ENCODE results near the gene DNAJC13. TPM values are rescaled to one million over a fixed set of nuclear protein-coding genes. Genes with fewer than 3 reads are reported as not detected.

Gene DNAJC13
- total and polyA plus RNA-seq, 4 donors = 38.1 to 82.2 (median 46.6) TPM

DNA sequence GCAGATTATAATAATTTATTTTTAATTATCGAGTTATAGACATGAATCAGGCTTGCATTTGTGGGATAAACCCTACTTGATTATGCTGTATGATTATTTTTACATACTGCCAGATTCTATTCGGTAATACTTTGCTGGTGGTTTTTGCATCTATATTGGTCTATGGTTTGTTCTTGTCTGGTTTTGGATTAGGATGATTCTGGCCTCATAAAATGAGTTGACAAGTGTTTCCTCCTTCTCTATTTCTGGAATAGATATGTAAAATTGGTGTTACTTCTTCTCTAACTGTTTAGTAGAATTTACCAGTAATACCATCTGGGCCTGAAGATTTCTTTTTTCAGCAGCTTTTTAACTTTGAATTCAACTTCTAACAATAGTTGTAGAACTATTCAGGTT, 146.8 kb downstream of the DNAJC13 start:
- no peak for DNase-seq (ENCODE audit: low read depth in 4 of 6, low spot score in 6 of 6)
- no CpG with 5 or more reads among the region's 2 CpGs for WGBS (ENCODE audit: insufficient coverage)
- no peak overlapping the region for H3K4me3 ChIP-seq (ENCODE audit: low read depth, low read length)

DNA sequence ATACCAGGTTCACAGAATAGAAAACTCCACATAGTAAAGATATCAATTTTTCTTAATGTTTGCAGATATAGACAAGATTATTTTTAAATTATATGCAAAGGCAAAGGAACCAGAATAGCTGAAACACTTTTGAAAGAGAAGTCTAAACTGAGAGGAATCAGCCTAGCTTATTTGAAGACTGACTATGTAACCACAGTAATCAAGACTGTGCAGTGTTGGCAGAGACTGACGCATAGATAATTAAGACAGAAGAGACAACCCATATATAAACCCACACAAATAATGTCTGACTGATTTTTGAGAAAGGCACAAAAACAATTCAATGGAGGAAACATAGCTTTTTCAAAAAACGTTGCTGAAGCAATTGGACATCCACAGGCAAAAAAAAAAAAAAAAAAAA, 151.1 kb downstream of the DNAJC13 start:
- Histone ChIP-seq H3K27me3 (ENCODE audit: control insufficient read depth, insufficient read depth, low read length) (no peaks in the 10 kb centered on the region), H3K9me3 (ENCODE audit: control insufficient read depth, insufficient read depth, low read length) (no peaks in the 10 kb centered on the region), H3K4me1 (ENCODE audit: control insufficient read depth, insufficient read depth, low read length) (no peaks in the 10 kb centered on the region), H3K4me3 (ENCODE audit: low read depth, low read length) (no peak overlapping the region), H3K27ac (ENCODE audit: low read depth, low read length) (no peak overlapping the region), H3K36me3 (ENCODE audit: control insufficient read depth, insufficient read depth, low read length) (peaks cover 3% of the 10 kb centered on the region)
- WGBS (ENCODE audit: insufficient coverage) = no CpG with 5 or more reads among the region's 2 CpGs
- no peak for DNase-seq (ENCODE audit: low read depth in 4 of 6, low spot score in 6 of 6)

More for the DNA sequence above, 146.8 kb downstream of the DNAJC13 start:
- Histone ChIP-seq H3K27ac (ENCODE audit: low read depth, low read length) (no peak overlapping the region), H3K27me3 (ENCODE audit: control insufficient read depth, insufficient read depth, low read length) (no peaks in the 10 kb centered on the region), H3K4me1 (ENCODE audit: control insufficient read depth, insufficient read depth, low read length) (no peaks in the 10 kb centered on the region), H3K36me3 (ENCODE audit: control insufficient read depth, insufficient read depth, low read length) (no peaks in the 10 kb centered on the region), H3K9me3 (ENCODE audit: control insufficient read depth, insufficient read depth, low read length) (no peaks in the 10 kb centered on the region)

DNA sequence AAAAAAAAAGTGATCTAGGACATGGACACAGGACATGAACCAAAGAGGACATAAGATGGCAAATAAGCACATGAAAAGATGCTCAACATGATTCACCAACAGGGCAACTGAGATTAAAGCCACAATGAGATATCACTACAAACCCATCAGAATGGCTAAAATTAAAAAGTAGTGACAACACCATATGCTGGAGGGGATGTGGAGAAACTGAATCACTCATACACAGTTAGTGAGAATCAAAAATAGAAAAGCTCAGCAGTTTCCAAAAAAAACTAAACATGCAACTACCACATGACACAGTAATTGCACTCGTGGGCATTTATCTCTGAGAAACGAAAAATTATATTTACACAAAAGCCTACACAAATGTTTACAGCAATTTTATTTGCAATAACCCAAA, 151.9 kb downstream of the DNAJC13 start:
- Histone ChIP-seq H3K9me3 (ENCODE audit: control insufficient read depth, insufficient read depth, low read length) (no peaks in the 10 kb centered on the region), H3K36me3 (ENCODE audit: control insufficient read depth, insufficient read depth, low read length) (peaks cover 3% of the 10 kb centered on the region), H3K27ac (ENCODE audit: low read depth, low read length) (no peak overlapping the region), H3K27me3 (ENCODE audit: control insufficient read depth, insufficient read depth, low read length) (no peaks in the 10 kb centered on the region), H3K4me1 (ENCODE audit: control insufficient read depth, insufficient read depth, low read length) (no peaks in the 10 kb centered on the region), H3K4me3 (ENCODE audit: low read depth, low read length) (no peak overlapping the region)
- 100% methylated on average over 1 of the region's 2 CpGs for WGBS (ENCODE audit: insufficient coverage)
- DNase-seq (ENCODE audit: low read depth in 4 of 6, low spot score in 6 of 6) = peak in 1 of 6 donors; percentile 19

DNA sequence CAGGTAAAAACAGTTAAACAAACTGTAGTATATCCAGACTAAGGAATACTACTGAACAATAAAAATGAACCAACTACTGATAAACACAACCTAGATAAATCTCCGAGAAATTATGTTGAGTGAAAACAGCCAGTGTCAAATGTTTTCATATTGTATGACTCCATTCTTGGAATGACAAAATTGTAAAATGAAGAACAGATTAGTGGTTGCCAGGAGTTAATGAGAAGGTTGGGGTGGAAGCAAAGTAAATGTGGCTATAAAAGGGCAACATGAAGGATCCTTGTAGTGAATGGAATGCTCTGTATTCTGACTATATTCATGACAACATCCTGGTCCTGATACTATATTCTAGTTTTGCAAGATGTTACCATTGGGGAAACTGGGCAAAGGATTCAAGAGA, 152.3 kb downstream of the DNAJC13 start:
- Histone ChIP-seq H3K27me3 (ENCODE audit: control insufficient read depth, insufficient read depth, low read length) (no peaks in the 10 kb centered on the region), H3K4me3 (ENCODE audit: low read depth, low read length) (no peak overlapping the region), H3K9me3 (ENCODE audit: control insufficient read depth, insufficient read depth, low read length) (no peaks in the 10 kb centered on the region), H3K36me3 (ENCODE audit: control insufficient read depth, insufficient read depth, low read length) (peaks cover 3% of the 10 kb centered on the region), H3K27ac (ENCODE audit: low read depth, low read length) (no peak overlapping the region), H3K4me1 (ENCODE audit: control insufficient read depth, insufficient read depth, low read length) (no peaks in the 10 kb centered on the region)
- WGBS (ENCODE audit: insufficient coverage) = no CpG with 5 or more reads among the region's 1 CpG
- no peak for DNase-seq (ENCODE audit: low read depth in 4 of 6, low spot score in 6 of 6)

DNA sequence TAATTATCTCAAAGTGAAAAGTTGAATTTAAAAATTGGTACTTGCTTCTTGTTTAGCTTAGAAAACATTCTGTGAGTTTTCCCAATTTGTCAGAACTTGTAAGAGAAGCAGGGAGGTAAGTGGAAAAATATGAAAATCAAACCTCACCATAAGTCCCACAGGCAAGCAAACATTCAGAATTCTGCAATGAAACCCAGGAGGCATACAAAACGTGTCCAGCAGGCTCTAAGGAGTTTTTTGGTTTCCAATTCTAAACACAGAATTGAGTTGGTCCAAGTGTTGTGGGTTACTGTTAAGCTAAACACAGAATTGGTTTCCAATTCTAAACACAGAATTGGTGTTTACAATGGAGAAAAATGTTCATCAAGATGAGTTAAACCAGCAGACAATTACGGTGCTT, 152.7 kb downstream of the DNAJC13 start:
- DNase-seq (ENCODE audit: low read depth in 4 of 6, low spot score in 6 of 6) = no peak
- H3K4me3 ChIP-seq (ENCODE audit: low read depth, low read length) = no peak overlapping the region
- H3K9me3 ChIP-seq (ENCODE audit: control insufficient read depth, insufficient read depth, low read length) = no peaks in the 10 kb centered on the region
- H3K27me3 ChIP-seq (ENCODE audit: control insufficient read depth, insufficient read depth, low read length) = no peaks in the 10 kb centered on the region
- no peaks in the 10 kb centered on the region for H3K4me1 ChIP-seq (ENCODE audit: control insufficient read depth, insufficient read depth, low read length)
- WGBS (ENCODE audit: insufficient coverage) = no CpG with 5 or more reads among the region's 2 CpGs
- no peak overlapping the region for H3K27ac ChIP-seq (ENCODE audit: low read depth, low read length)
- H3K36me3 ChIP-seq (ENCODE audit: control insufficient read depth, insufficient read depth, low read length) = peaks cover 5% of the 10 kb centered on the region

DNA sequence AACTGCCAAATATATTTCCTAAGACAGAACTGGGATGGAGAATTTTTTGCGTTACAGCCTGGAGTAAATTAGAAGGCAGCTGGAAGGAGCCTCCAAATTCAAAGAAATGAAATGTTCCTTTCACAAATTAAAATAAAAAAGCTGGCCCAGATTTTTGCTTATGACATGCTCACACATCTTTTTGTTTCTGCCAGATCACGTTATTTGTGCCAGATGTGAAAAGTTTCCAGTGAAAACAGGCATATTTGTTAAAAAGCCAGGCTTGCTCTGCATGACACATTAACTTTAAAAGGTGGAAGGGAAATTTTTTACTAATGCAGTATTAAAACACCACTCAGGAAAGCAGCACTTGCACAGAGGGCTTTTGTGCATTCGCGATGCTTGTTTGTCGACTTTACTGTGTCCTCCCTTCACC, 156.5 kb downstream of the DNAJC13 start:
- WGBS (ENCODE audit: insufficient coverage) = no CpG with 5 or more reads among the region's 5 CpGs
- Histone ChIP-seq H3K36me3 (ENCODE audit: control insufficient read depth, insufficient read depth, low read length) (peaks cover 5% of the 10 kb centered on the region), H3K4me3 (ENCODE audit: low read depth, low read length) (no peak overlapping the region), H3K27ac (ENCODE audit: low read depth, low read length) (no peak overlapping the region), H3K27me3 (ENCODE audit: control insufficient read depth, insufficient read depth, low read length) (no peaks in the 10 kb centered on the region), H3K9me3 (ENCODE audit: control insufficient read depth, insufficient read depth, low read length) (no peaks in the 10 kb centered on the region), H3K4me1 (ENCODE audit: control insufficient read depth, insufficient read depth, low read length) (no peaks in the 10 kb centered on the region)
- DNase-seq (ENCODE audit: low read depth in 4 of 6, low spot score in 6 of 6) = no peak

DNA sequence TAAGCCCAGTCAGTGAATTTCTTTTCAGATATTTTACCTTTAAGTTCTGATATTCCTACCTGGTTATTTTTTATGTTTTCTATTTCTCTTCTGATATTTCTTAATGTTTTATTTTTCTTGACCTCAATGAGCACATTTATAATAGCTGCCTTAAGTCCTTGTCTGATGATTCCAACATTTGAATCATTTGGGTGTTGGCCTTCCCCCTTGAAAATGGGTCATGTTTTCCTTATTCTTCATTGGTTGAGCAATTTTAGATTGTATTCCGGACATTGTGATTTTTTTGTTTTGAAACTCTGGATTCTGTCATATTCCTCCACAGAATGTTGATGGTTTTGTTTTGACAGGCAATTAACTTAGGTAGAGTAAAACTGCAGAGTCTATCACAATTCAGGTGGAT, 170.1 kb downstream of the DNAJC13 start:
- Histone ChIP-seq H3K4me1 (ENCODE audit: control insufficient read depth, insufficient read depth, low read length) (no peaks in the 10 kb centered on the region), H3K36me3 (ENCODE audit: control insufficient read depth, insufficient read depth, low read length) (no peaks in the 10 kb centered on the region), H3K27me3 (ENCODE audit: control insufficient read depth, insufficient read depth, low read length) (no peaks in the 10 kb centered on the region), H3K27ac (ENCODE audit: low read depth, low read length) (no peak overlapping the region), H3K9me3 (ENCODE audit: control insufficient read depth, insufficient read depth, low read length) (no peaks in the 10 kb centered on the region), H3K4me3 (ENCODE audit: low read depth, low read length) (no peak overlapping the region)
- no peak for DNase-seq (ENCODE audit: low read depth in 4 of 6, low spot score in 6 of 6)
- no CpG with 5 or more reads among the region's 1 CpG for WGBS (ENCODE audit: insufficient coverage)

Other genes starting within 250 kb of the DNAJC13 start
- gene ACP3, start 100.1 kb upstream of the DNAJC13 start, total RNA-seq = 1 to 10 TPM; 1.3 to 1.5 TPM
- gene ACP3, start 100.1 kb upstream of the DNAJC13 start, polyA plus RNA-seq (ENCODE audit: insufficient read length in 2 of 2) = under 1 TPM; 0.50 to 0.63 TPM
- gene ACKR4, start 179.8 kb downstream of the DNAJC13 start, total RNA-seq = 1 to 10 TPM; 1.1 to 1.8 TPM
- under 1 TPM; 0.62 to 0.66 TPM for gene ACKR4, start 179.8 kb downstream of the DNAJC13 start, polyA plus RNA-seq (ENCODE audit: insufficient read length in 2 of 2)
- 10 to 100 TPM; 27.9 to 42.2 TPM for gene ACAD11, start 242.3 kb downstream of the DNAJC13 start, total RNA-seq
- 10 to 100 TPM; 20.3 to 24.2 TPM for gene ACAD11, start 242.3 kb downstream of the DNAJC13 start, polyA plus RNA-seq (ENCODE audit: insufficient read length in 2 of 2)
- 10 to 100 TPM; 44.5 to 61.4 TPM for gene UBA5, start 242.8 kb downstream of the DNAJC13 start, total RNA-seq
- 10 to 100 TPM; 52.9 to 79.2 TPM for gene UBA5, start 242.8 kb downstream of the DNAJC13 start, polyA plus RNA-seq (ENCODE audit: insufficient read length in 2 of 2)

Data from spinal cord (tissue), 10 donors.